ENCODE measurements around the gene OSBPL10.
"Not testable (repeated sequence)": the region's sequence is repeated elsewhere in the genome, so short reads cannot be mapped to it uniquely, and the experiment has no call there.

OSBPL10 gene

GRCh38 chr3:31873254-31873820 is 107.7 kb downstream of the OSBPL10 start:
- H3K27me3 Mint-ChIP-seq (ENCODE audit: low read depth, poor library complexity) = peaks cover 4% of the 10 kb centered on the region
- peaks cover 31% of the 10 kb centered on the region for H3K4me1 Mint-ChIP-seq
- no peak for DNase-seq
- no peak overlapping the region for H3K27ac Mint-ChIP-seq
- peaks cover 10% of the 10 kb centered on the region for H3K36me3 Mint-ChIP-seq (ENCODE audit: low read depth)
- TF ChIP-seq CTCF (IDR thresholded peaks at IDR 0.05) = no peak
- peaks cover 6% of the 10 kb centered on the region for H3K9me3 Mint-ChIP-seq
- H3K4me3 Mint-ChIP-seq = no peak overlapping the region

DNA sequence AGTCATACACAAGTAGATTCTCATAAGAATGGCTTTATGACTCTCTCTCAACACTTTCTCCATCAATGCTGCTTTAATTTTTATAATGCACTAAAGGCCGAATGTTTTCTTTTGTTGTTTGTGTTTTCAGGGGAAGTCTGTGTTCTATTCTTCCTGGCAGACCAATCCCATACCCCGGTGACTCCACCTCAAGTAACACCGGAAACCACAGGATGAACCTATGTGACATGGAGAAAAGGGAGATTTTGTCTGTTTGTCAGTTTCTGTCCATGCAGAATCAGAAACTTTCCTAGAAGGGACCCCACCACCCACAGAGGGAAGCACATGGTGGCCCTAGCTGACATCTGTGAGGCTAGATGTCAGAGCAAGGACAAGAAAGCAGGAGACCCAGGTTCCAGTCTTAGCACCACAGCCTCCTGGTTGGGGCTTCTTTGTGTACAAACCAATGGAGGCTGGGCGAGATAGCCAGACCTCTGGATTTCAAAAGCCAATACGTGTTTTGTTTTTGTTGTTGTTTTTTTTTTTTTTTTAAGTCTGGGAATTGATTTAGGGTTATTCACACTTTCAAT is 109.0 kb downstream of the OSBPL10 start:
- DNase-seq = no peak
- H3K27me3 Mint-ChIP-seq (ENCODE audit: low read depth, poor library complexity) = peaks cover 4% of the 10 kb centered on the region
- H3K4me3 Mint-ChIP-seq = no peak overlapping the region
- H3K4me1 Mint-ChIP-seq = peaks cover 21% of the 10 kb centered on the region
- H3K9me3 Mint-ChIP-seq = peaks cover 6% of the 10 kb centered on the region
- peaks cover 10% of the 10 kb centered on the region for H3K36me3 Mint-ChIP-seq (ENCODE audit: low read depth)
- TF ChIP-seq CTCF (IDR thresholded peaks at IDR 0.05) = no peak
- no peak overlapping the region for H3K27ac Mint-ChIP-seq

DNA sequence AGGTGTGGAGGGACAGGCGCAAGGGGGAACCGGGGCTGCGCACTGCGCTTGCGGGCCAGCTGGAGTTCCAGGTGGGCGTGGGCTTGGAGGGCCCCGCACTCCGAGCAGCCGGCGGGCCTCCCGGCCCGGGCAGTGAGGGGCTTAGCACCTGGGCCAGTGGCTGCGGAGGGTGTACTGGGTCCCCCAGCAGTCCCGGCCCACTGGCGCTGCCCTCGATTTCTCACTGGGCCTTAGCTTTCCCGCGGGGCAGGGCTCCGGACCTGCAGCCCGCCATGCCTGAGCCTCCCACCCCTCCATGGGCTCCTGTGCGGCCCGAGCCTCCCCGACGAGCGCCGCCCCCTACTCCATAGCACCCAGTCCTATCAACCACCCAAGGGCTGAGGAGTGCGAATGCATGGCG is 111.0 kb downstream of the OSBPL10 start:
- not testable (repeated sequence) for H3K36me3 Mint-ChIP-seq (ENCODE audit: low read depth); H3K9me3 Mint-ChIP-seq; H3K4me3 Mint-ChIP-seq

DNA sequence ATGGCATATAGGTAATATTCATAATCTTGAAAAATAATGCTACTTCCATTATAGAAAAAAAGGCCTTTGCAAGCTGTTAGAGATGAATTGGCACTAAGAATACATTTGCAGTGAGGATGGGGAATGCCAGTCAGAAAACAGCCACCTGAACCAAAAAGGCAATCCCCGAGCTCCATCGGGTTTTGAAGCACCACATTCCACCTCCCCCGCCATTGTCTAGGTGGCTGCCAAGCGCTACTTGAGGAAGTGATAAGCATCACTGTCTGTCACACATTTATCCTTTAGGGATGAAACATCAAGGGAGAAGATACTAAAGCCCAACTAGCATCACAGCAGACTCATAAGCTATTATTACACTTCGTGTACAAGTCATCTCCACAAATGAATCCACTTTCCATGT is 112.8 kb downstream of the OSBPL10 start:
- TF ChIP-seq CTCF (IDR thresholded peaks at IDR 0.05) = no peak
- no peak for DNase-seq
- Mint-ChIP-seq H3K27me3 (ENCODE audit: low read depth, poor library complexity) (peaks cover 4% of the 10 kb centered on the region), H3K4me3 (no peak overlapping the region), H3K27ac (no peak overlapping the region), H3K9me3 (peaks cover 6% of the 10 kb centered on the region), H3K4me1 (peaks cover 19% of the 10 kb centered on the region), H3K36me3 (ENCODE audit: low read depth) (peaks cover 10% of the 10 kb centered on the region)

More for the DNA sequence above, 111.0 kb downstream of the OSBPL10 start:
- H3K27me3 Mint-ChIP-seq (ENCODE audit: low read depth, poor library complexity); DNase-seq; H3K27ac Mint-ChIP-seq: not testable (repeated sequence)
- peaks cover 19% of the 10 kb centered on the region for H3K4me1 Mint-ChIP-seq

DNA sequence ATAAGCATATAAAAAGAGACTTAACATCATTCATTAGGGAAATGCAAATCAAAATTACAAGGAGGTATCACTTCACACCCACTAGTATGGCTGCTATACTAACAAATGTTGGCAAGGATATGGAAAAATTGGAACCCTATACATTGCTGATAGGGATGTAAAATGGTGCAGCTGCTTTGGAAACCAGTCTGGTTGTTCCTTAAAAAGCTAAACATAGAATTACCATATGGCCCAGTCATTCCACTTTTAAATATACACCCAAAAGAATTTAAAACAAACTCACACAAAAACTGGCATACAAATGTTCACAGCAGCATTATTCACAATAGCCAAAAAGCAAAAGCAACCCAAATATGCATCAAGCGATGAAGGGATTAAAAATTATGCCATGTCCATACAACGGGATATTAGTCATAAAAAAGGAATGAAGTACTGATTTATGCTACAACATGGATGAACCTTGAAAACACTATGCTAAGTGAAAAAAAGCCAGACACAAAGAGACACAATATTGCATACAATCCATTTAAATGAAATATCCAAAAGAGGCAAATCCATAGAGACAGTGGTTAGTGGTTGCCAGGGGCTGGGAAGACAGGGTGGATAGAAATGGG is 118.3 kb downstream of the OSBPL10 start:
- Mint-ChIP-seq H3K4me3 (no peak overlapping the region), H3K27ac (no peak overlapping the region), H3K9me3 (no peaks in the 10 kb centered on the region), H3K27me3 (ENCODE audit: low read depth, poor library complexity) (peaks cover 3% of the 10 kb centered on the region), H3K36me3 (ENCODE audit: low read depth) (no peaks in the 10 kb centered on the region), H3K4me1 (peaks cover 19% of the 10 kb centered on the region)
- DNase-seq = no peak
- TF ChIP-seq CTCF (IDR thresholded peaks at IDR 0.05) = no peak

- H3K27ac Mint-ChIP-seq = no peak overlapping the region
- peaks cover 15% of the 10 kb centered on the region for H3K4me1 Mint-ChIP-seq
- no peaks in the 10 kb centered on the region for H3K36me3 Mint-ChIP-seq (ENCODE audit: low read depth)
- no peaks in the 10 kb centered on the region for H3K9me3 Mint-ChIP-seq
- H3K27me3 Mint-ChIP-seq (ENCODE audit: low read depth, poor library complexity) = peaks cover 3% of the 10 kb centered on the region
- no peak for DNase-seq
- no peak for TF ChIP-seq CTCF (IDR thresholded peaks at IDR 0.05)
- no peak overlapping the region for H3K4me3 Mint-ChIP-seq
These were observed 119.2 kb downstream of the OSBPL10 start for GRCh38 chr3:31861826-31862225.

DNA sequence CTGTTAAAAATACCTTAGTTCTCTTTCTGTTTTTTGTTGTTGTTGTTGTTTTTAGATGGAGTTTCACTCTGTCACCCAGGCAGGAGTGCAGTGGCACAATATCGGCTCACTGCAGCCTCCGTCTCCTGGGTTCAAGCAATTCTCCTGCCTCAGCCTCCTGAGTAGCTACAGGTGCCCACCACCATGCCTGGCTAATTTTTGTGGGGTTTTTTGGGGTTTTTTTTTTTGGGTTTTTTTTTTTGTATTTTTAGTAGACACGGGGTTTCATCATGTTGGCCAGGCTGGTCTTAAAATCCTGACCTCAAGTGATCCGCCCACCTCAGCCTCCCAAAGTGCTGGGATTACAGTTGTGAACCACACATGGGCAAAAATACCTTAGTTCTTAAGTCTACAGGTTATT is 120.4 kb downstream of the OSBPL10 start:
- H3K36me3 Mint-ChIP-seq (ENCODE audit: low read depth); H3K27ac Mint-ChIP-seq; H3K27me3 Mint-ChIP-seq (ENCODE audit: low read depth, poor library complexity); H3K9me3 Mint-ChIP-seq; H3K4me3 Mint-ChIP-seq; H3K4me1 Mint-ChIP-seq; DNase-seq: not testable (repeated sequence)

All from nephron progenitor cell (in vitro differentiated cells).